NCI-H2227 (cell line): Measurements from ENCODE around the gene USP6NL.

ENCODE experiments used
- DNase-seq: peaks from one replicate; lab custom pipeline; 2025; ENCODE audit not compliant: unreplicated experiment; lab: John Stamatoyannopoulos, UW

USP6NL gene

GRCh38 chr10:11429439-11430052, 181.9 kb downstream of the USP6NL start:
- no peak for DNase-seq

GRCh38 chr10:11425676-11426075, 185.8 kb downstream of the USP6NL start:
- no peak for DNase-seq

- DNase-seq = peak; percentile 56
Measured at GRCh38 chr10:11425296-11425610, 186.2 kb downstream of the USP6NL start.

- DNase-seq = peak; percentile 72
Measured at GRCh38 chr10:11424456-11425295, 186.8 kb downstream of the USP6NL start.

- DNase-seq = no peak
Measured at GRCh38 chr10:11416974-11417373, 194.5 kb downstream of the USP6NL start.

DNA sequence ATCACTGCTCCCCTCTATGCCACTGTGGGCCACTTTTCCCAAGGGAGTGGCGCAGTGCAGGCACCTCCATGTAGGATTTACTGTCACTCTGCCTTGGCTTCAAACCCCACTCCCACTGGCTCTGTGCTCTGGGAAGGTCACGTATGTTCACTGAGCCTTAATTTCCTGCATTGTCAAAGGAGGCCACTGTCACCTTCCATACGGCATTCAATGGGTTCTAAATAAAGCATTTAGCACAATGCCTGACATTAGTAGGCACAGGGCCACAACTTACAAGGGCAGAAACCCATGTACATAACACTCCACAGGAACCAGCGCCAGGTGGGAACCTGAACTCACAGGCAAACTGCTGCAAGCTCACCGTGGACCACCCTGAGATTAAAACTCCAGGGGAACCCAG, 196.4 kb downstream of the USP6NL start:
- no peak for DNase-seq

DNA sequence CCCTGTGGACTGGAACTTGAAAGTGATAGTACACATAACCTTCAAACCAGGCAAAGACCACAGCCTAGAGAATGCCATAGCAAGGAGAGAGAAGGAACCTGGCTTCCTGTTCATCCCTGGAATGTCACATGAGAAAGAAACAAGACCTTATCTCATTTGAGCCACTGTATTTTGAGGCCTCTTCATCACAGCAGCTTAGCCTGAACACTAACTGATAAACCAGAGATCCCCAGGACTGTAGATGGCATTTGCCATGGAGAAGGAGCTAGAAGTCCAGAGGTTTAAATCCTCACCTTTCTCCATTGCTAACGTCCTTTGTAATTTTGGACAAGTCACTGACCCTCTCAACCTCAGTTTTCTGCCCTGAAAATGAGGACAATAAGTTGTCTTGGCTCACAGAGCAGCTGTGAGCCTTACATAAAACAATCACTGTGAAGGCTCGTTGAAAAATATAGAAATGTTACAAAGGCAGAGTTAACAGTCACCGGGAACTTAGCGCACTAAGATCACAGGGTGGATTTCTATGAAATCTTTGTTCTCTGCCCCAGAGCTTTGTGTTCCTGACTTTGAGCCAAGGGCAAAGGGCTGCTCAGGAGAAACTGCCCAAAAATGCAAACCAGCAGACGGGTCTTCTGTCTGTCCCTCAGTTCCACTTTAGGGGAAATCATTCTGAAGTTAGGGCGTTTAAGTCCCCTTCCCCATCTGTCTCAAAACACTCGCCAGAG, 197.0 kb downstream of the USP6NL start:
- no peak for DNase-seq

DNA sequence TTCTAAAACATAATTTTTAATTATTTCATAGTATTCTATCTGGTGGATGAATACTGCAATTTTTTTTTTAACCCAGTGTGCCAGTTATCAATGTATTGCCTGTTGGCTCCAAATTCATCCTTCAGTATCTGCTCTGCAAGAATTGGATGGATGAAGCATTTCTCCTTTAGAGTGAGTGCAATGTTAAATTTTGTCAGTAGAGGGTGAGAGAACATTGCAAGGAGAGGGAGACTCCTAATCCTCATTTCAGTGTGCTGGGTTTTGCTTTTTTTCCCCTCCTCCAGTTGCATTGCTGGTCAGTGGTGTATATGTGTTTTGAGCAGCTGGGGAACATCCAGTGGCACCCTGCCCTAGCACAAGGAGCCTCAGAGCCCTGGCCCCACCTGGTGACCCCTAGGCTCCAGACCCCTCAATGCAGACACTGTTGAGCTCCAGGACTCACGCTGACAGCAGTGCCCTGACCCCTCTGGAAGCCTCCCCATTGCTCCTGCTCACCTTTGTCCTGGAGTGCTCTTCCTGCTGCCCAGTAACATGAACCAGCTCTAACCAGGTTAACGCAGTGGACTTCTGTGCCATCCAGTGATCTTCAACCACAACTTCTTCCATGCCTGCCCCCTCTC, 199.4 kb downstream of the USP6NL start:
- DNase-seq = no peak

- DNase-seq = peak; percentile 69
Measured at GRCh38 chr10:11409357-11409756, 202.1 kb downstream of the USP6NL start.

DNA sequence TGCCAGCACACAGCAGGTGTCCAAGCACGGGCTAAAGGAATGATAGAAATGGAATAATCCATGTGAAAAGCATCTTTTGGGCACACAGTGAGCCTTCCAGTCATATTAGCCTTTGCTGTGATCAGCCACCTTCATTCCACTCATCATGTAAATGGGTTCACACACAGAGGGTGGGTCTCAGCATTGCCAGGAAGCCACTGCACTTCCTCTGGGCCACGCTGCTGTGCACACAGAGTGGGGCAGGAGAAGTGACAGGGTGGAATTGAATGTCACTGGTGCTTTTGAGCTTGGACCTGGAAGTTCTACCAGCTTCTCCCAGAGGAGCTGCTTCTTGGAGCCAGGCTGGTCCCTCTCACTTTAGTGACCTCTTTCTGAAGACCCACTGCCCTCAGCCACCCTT, 203.5 kb downstream of the USP6NL start:
- no peak for DNase-seq

GRCh38 chr10:11406746-11407145, 204.7 kb downstream of the USP6NL start:
- DNase-seq = no peak

- DNase-seq = no peak
Measured at GRCh38 chr10:11404901-11405300, 206.5 kb downstream of the USP6NL start.
